HepG2 (cell line): ENCODE results near the gene SECTM1. TPM values are rescaled to one million over a fixed set of nuclear protein-coding genes. Genes with fewer than 3 reads are reported as not detected.

Experiments
- CHD2 ChIP-seq: IDR thresholded peaks from 2 replicates; pipeline ENCODE4 v1.6.1; 2011; ENCODE audit warnings: low read depth, low read length, improper control_type of control experiment
- EP300 ChIP-seq, 3 experiments: sonication (generic) in 1 of 3; formaldehyde crosslinking in 1 of 3; IDR thresholded peaks; 2 replicates each; pipeline versions ENCODE4 v1.5.1 to v1.6.1; 2011 to 2020; ENCODE audit warnings: low read depth in 2 of 3, low read length in 2 of 3, borderline replicate concordance in 1 of 3, improper control_type of control experiment in 1 of 3, mild to moderate bottlenecking in 1 of 3, missing genetic modification reagents in 1 of 3, moderate library complexity in 1 of 3
- GLMP ChIP-seq: sonication (generic); formaldehyde crosslinking; IDR thresholded peaks from 2 replicates; pipeline ENCODE4 v1.9.0; 2021; ENCODE audit warnings: missing genetic modification reagents, mild to moderate bottlenecking, borderline replicate concordance
- GMEB1 ChIP-seq: sonication (generic); formaldehyde crosslinking; IDR thresholded peaks from 2 replicates; pipeline ENCODE4 v1.5.1; 2020; ENCODE audit warnings: missing genetic modification reagents, mild to moderate bottlenecking, borderline replicate concordance
- HMGXB3 ChIP-seq: sonication (generic); formaldehyde crosslinking; IDR thresholded peaks from 2 replicates; pipeline ENCODE4 v1.4.0; 2020; ENCODE audit warnings: missing genetic modification reagents, borderline replicate concordance
- KLF16 ChIP-seq, 2 experiments: sonication (generic) in 1 of 2; formaldehyde crosslinking in 1 of 2; IDR thresholded peaks; 2 replicates each; pipeline versions ENCODE4 v1.6.1 to v1.8.0; 2016 to 2023; ENCODE audit warnings: missing genetic modification reagents in 2 of 2, missing compliant biosample characterization in 1 of 2
- MED8 ChIP-seq: sonication (generic); formaldehyde crosslinking; IDR thresholded peaks from 2 replicates; pipeline ENCODE4 v1.8.1; 2023; ENCODE audit warnings: mild to moderate bottlenecking, missing genetic modification reagents; ENCODE audit not compliant: insufficient replicate concordance
- RBFOX2 ChIP-seq: fragments of 200-400 bp; formaldehyde crosslinking; IDR thresholded peaks from 2 replicates; pipeline ENCODE4 v1.6.1; 2017; ENCODE audit warnings: low read depth, mild to moderate bottlenecking, low read length
- SIX1 ChIP-seq: sonication (generic); formaldehyde crosslinking; IDR thresholded peaks from 2 replicates; pipeline ENCODE4 v1.4.0; 2020; ENCODE audit warnings: missing genetic modification reagents, borderline replicate concordance
- SOX13 ChIP-seq, 3 experiments: fragments of 450-650 bp in 1 of 3; sonication (generic) in 1 of 3; formaldehyde crosslinking in 1 of 3; IDR thresholded peaks in 2 of 3; conservative IDR thresholded peaks in 1 of 3; 2 replicates each; pipeline versions ENCODE4 v1.5.0 to v1.6.1; 2016 to 2020; ENCODE audit warnings: antibody characterized with exemption in 1 of 3, mild to moderate bottlenecking in 1 of 3, missing compliant biosample characterization in 1 of 3, missing genetic modification reagents in 1 of 3, moderate library complexity in 1 of 3
- SP1 ChIP-seq, 2 experiments: fragments of 450-650 bp in 1 of 2; sonication (generic) in 1 of 2; formaldehyde crosslinking in 1 of 2; IDR thresholded peaks; 2 replicates each; pipeline versions ENCODE4 v1.4.0 to v1.6.1; 2016 to 2020; ENCODE audit warnings: missing genetic modification reagents in 1 of 2
- SP2 ChIP-seq: sonication (generic); formaldehyde crosslinking; IDR thresholded peaks from 2 replicates; pipeline ENCODE4 v1.5.1; 2020; ENCODE audit warnings: mild to moderate bottlenecking, missing genetic modification reagents
- TIGD3 ChIP-seq: sonication (generic); formaldehyde crosslinking; IDR thresholded peaks from 2 replicates; pipeline ENCODE4 v1.5.1; 2020; ENCODE audit warnings: mild to moderate bottlenecking, missing genetic modification reagents, borderline replicate concordance
- ZNF101 ChIP-seq: sonication (generic); formaldehyde crosslinking; IDR thresholded peaks from 2 replicates; pipeline ENCODE4 v1.4.0; 2020; ENCODE audit warnings: mild to moderate bottlenecking, low read depth, missing genetic modification reagents, borderline replicate concordance
- ZNF124 ChIP-seq: sonication (generic); formaldehyde crosslinking; IDR thresholded peaks from 2 replicates; pipeline ENCODE4 v1.4.0; 2020; ENCODE audit warnings: missing genetic modification reagents
- ZNF484 ChIP-seq: sonication (generic); formaldehyde crosslinking; IDR thresholded peaks from 2 replicates; pipeline ENCODE4 v1.5.1; 2020; ENCODE audit warnings: mild to moderate bottlenecking, low read depth, missing genetic modification reagents, borderline replicate concordance
- ZNF589 ChIP-seq: sonication (generic); formaldehyde crosslinking; conservative IDR thresholded peaks from 2 replicates; pipeline ENCODE4 v1.8.0; 2022; ENCODE audit warnings: mild to moderate bottlenecking, moderate library complexity, missing genetic modification reagents
- polyA plus RNA-seq, 8 experiments: library from polyadenylated mRNA; depleted of rRNA in 3 of 8; stranded (reverse) in 7 of 8; unstranded in 1 of 8; fragments of >200 nt; fragmentation: Illumina TruSeq in 4 of 8; extraction: Trizol in 4 of 8; gene quantifications; 2 replicates each; pipeline versions ENCODE4 v1.2.1 to v1.2.3, GENCODE V29; 2011 to 2016; ENCODE audit warnings: low read depth in 4 of 8, missing spikeins in 1 of 8, mixed read lengths in 1 of 8; ENCODE audit not compliant: insufficient read depth in 1 of 8
- total RNA-seq, 5 experiments: library from RNA; depleted of rRNA; stranded (reverse); fragments of >200 nt; fragmentation: Illumina TruSeq; extraction: Trizol; gene quantifications; 2 replicates each; pipeline ENCODE4 v1.2.3, GENCODE V29; 2016; ENCODE audit warnings: low read depth in 1 of 5

Gene SECTM1
- total and polyA plus RNA-seq, 2 of the 13 experiments (the other 11 are each of a cell fraction or from before 2014, with no cell fraction given), result 3.5 to 5.3 TPM

- TF ChIP-seq EP300 (IDR thresholded peaks at IDR 0.05; ENCODE audit: low read depth in 2 of 2, low read length in 2 of 2) (0 out of 4 replicates have a peak, but pooled peaks of 1 of the 2 experiments have one; percentile 30), EP300 (CRISPR knock-in tag; IDR thresholded peaks at IDR 0.05; ENCODE audit: borderline replicate concordance) (no peak), HMGXB3 (CRISPR knock-in tag) (peak; percentile 67), KLF16 (CRISPR knock-in tag; IDR thresholded peaks at IDR 0.05) (0 out of 4 replicates have a peak, but pooled peaks of 1 of the 2 experiments have one; percentile 44), TIGD3 (no peak), SIX1 (CRISPR knock-in tag) (0 out of 2 replicates have a peak, but pooled peaks have one; percentile 41), GMEB1 (CRISPR knock-in tag) (peak; percentile 22; the same call in 1 of the 2 replicates), RBFOX2 (peak; percentile 71), MED8 (CRISPR knock-in tag) (no peak), SP2 (CRISPR knock-in tag) (peak; percentile 95), ZNF124 (CRISPR knock-in tag) (peak; percentile 28; the same call in 1 of the 2 replicates), ZNF101 (CRISPR knock-in tag) (no peak), ZNF589 (CRISPR knock-in tag) (no peak; the same call in 1 of the 2 replicates), ZNF484 (CRISPR knock-in tag) (no peak), SP1 (IDR thresholded peaks at IDR 0.05) (no peak), SP1 (CRISPR knock-in tag; IDR thresholded peaks at IDR 0.05) (peak; percentile 59), CHD2 (peak; percentile 65; the same call in 1 of the 2 replicates), GLMP (CRISPR knock-in tag) (no peak), SOX13 (IDR thresholded peaks at IDR 0.05) (no peak), SOX13 (CRISPR knock-in tag; conservative IDR thresholded peaks at IDR 0.05 in 1 of 2, IDR thresholded peaks at IDR 0.05 in 1 of 2) (no peak)
Observed at GRCh38 chr17:82367724-82368524, 34.4 kb upstream of the SECTM1 start (continued).
